Astrocyte of the cerebellum (primary cell): ENCODE data around the gene MGAT4A.

Experiments used
- DNase-seq: peaks from one replicate; pipeline ENCODE4 v3.0.0-alpha.2; 2011; ENCODE audit warnings: low read depth
- H3K4me3 ChIP-seq: 2 replicates; pipeline ENCODE4 v1.5.1; 2011; ENCODE audit warnings: mild to moderate bottlenecking, low read depth, low read length, moderate library complexity
- in situ Hi-C: cut with HindIII; loops from 2 replicates; pipeline ENCODE4 v1.10.0; 2017; ENCODE audit warnings: low sequenced_read_pairs
- TF ChIP-seq, protein P1 (sequence below): IDR thresholded peaks from 2 replicates; pipeline ENCODE4 v1.5.1; 2012; ENCODE audit warnings: low read length, low read depth, moderate library complexity, mild to moderate bottlenecking; ENCODE audit errors: missing control alignments

MGAT4A gene

DNA sequence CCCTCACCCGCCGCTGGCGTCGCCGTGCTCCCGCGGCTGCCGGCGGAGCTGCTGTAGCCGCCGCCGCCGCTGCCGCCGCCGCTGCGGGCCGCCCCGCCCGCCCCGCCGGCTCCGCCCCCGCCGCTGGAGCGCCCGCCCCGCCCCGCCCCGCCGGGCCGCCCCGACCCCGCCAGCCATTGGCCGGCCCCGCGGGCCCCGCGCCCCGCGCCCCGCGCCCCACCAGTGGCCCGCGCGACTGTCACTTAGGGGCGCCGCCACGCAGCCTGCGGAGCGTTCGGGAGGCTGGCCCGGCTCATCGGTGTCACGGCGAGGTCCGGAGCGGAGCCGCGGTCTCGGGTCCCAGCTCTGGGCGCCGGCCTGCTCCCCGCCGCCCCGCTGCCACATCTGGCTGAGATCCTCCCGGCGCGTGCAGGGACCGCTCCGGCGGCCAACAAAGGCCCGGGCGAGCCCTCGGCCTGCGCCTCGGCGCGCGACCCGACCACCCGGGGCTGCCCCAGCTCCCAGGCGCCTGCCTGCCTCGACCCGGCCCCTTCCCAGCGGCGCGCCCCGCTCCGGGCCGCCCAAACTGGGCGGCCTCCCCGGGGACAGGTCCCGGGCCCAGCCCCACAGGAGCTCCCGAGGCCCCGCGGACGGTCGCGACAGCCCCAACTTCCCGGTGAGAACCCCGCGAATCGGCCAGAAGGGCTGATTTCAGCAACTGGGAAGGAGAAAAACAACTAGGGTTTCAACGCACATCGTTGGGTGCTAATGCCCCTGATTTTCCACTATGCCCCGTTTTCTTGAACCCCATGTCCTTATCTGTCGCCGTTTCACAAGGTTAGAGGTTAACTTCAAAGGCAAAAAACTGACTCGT lies at the start of gene MGAT4A:
Gene MGAT4A (minus strand): TSS at position 92 of the 853 bp plus-strand sequence. CDS start 4,800 bp downstream, outside the sequence.
- DNase-seq, result no peak
- H3K4me3 ChIP-seq, result peak within 1 kb of the TSS; percentile 44
- in situ Hi-C loops, result no loop called here
- TF ChIP-seq, protein P1, sequence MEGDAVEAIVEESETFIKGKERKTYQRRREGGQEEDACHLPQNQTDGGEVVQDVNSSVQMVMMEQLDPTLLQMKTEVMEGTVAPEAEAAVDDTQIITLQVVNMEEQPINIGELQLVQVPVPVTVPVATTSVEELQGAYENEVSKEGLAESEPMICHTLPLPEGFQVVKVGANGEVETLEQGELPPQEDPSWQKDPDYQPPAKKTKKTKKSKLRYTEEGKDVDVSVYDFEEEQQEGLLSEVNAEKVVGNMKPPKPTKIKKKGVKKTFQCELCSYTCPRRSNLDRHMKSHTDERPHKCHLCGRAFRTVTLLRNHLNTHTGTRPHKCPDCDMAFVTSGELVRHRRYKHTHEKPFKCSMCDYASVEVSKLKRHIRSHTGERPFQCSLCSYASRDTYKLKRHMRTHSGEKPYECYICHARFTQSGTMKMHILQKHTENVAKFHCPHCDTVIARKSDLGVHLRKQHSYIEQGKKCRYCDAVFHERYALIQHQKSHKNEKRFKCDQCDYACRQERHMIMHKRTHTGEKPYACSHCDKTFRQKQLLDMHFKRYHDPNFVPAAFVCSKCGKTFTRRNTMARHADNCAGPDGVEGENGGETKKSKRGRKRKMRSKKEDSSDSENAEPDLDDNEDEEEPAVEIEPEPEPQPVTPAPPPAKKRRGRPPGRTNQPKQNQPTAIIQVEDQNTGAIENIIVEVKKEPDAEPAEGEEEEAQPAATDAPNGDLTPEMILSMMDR, result no peak

GRCh38 chr2:98778741-98779483 lies 48.0 kb upstream of the MGAT4A start:
- DNase-seq, result no peak
- no peak overlapping the region for H3K4me3 ChIP-seq
- in situ Hi-C loops, result no loop called here
- TF ChIP-seq, protein P1, result no peak

GRCh38 chr2:98778151-98778550 lies 47.2 kb upstream of the MGAT4A start:
- no peak overlapping the region for H3K4me3 ChIP-seq
- in situ Hi-C loops, result no loop called here
- TF ChIP-seq, protein P1, result no peak
- no peak for DNase-seq

GRCh38 chr2:98777710-98778109 lies 46.8 kb upstream of the MGAT4A start:
- no peak for DNase-seq
- no peak overlapping the region for H3K4me3 ChIP-seq
- in situ Hi-C loops, result no loop called here
- TF ChIP-seq, protein P1, result no peak

DNA sequence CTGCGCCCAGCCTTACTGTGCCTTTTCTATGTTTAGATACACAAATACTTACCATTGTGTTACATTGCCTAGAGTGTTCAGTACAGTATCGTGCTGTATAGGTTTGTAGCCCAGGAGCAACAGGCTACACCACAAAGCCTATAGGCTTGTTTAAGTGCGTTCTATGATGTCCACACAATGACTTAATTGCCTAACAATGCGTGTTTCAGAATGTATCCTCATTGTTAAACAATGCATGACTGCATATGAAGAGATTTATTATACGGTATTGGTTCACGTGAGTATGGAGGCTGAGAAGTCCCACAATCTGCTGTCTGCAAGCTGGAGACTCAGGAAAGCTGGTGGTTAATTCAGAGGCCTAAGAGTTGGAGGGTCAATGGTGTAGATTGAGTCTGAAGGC lies 46.1 kb upstream of the MGAT4A start:
- in situ Hi-C loops, result no loop called here
- TF ChIP-seq, protein P1, result no peak
- DNase-seq, result no peak

DNA sequence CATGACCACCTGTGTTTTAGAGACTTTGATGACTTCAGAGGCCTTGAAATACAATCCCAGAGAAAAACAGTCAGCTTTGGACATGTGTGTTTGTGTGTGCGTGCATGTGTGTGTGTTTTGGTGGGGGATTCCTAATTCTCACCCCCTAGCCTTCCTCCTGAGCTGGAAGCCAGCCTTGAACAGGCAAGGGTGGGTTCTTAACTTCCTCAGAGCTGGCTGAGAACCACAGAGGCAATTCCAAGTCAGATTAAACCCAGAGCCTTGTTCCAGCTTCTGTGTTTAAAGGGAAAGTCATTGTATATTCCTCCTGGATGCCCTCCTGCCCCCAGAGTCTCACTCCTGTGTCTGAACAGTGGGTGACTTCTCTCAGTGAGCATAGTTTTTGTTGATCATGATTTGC lies 45.2 kb upstream of the MGAT4A start:
- TF ChIP-seq, protein P1, result no peak
- no peak for DNase-seq
- H3K4me3 ChIP-seq, result no peak overlapping the region
- in situ Hi-C loops, result no loop called here

More for the DNA sequence above, 46.1 kb upstream of the MGAT4A start:
- H3K4me3 ChIP-seq, result no peak overlapping the region
